Stimulated activated CD4-positive, alpha-beta T cell treated with anti-CD3 and anti-CD28 coated beads, Interleukin-1b, Interleukin-23, amount 100 ng/mL, for 4 hours (primary cell): ENCODE measurements around the gene ARHGEF10L.
"Not testable (repeated sequence)": the region's sequence is repeated elsewhere in the genome, so short reads cannot be mapped to it uniquely, and the experiment has no call there.

Experiments used
- DNase-seq, 2 donors: peaks; one replicate each; pipeline ENCODE4 v3.0.0-alpha.2; 2020; ENCODE audit warnings: low read depth in 2 of 2

ARHGEF10L gene

DNA sequence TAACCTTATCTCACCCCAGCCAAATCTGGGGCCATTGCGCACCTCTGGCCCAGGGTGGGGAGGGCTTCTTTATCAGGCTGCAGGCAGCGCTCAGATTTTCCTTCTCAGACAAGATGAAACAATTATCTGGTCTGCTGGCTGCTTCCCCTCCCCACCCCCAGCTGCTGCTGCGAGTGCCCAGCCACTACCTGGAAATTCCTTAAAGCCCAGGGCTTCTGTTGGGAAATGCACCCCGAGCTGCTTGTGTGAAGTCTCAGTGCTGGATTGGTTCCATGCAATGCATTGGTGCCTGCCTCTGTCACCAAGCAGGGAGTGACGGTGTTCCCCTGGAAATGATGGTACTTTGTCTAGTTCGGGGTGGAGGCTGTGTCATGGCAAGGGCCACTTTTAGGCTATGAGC lies 197.1 kb downstream of the ARHGEF10L start:
- no peak for DNase-seq

DNA sequence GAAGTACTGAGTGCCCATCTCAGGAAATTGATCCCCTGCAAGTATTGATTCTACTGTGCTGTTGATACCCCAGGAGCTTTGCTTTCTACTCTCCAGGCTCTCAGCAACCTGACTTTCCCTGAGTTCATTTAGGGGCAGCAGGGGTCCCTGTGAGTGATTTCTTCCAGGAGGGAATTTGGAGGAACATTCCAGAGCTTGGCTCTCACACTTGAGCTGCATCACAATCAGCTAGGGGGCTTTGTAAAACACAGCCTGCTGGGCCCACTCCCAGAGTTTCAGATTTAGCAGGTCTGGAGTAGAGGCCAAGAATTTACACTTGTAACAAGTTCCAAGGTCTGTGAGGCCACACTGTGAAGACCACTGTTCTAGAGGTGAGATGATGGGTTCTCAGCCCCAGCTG lies 199.6 kb downstream of the ARHGEF10L start:
- DNase-seq = no peak

DNA sequence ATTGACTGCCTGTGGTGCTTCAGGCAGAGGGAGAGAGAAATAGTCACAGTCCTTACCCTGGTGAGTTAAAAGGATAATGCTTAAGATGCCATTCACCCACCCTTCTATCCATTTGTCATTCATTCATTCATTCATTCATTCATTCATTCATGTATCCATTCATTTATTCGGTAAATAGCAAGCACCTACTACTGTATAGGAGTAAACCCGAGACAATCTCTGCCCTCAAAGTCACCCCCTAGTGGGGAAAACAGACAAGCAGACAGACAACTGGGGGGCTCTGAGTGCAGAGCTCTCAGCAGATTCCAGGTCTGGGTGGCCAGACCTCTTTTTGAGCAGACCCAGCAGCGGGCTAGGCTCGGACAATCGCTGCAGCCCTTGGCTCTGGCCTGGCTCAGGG lies 201.6 kb downstream of the ARHGEF10L start:
- DNase-seq = no peak

DNA sequence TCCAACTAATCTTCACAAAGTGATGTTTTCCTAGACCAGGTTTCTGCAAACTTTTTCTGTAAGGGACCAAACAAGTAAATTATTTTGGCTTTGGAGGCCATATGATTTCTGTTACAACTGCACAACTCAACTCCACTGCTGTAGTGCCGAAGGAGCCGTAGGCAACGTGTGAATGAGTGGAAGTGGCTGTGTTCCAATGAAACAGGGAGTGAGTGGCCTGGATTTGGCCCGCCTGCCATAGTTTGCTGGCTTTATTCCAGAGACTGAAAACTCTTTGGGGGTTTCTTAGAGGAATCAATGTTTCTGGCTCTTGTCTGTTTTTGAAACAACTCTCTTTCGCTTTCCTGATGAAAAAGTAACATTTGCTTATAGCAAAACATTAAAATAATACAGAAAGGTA lies 203.1 kb downstream of the ARHGEF10L start:
- no peak for DNase-seq

DNA sequence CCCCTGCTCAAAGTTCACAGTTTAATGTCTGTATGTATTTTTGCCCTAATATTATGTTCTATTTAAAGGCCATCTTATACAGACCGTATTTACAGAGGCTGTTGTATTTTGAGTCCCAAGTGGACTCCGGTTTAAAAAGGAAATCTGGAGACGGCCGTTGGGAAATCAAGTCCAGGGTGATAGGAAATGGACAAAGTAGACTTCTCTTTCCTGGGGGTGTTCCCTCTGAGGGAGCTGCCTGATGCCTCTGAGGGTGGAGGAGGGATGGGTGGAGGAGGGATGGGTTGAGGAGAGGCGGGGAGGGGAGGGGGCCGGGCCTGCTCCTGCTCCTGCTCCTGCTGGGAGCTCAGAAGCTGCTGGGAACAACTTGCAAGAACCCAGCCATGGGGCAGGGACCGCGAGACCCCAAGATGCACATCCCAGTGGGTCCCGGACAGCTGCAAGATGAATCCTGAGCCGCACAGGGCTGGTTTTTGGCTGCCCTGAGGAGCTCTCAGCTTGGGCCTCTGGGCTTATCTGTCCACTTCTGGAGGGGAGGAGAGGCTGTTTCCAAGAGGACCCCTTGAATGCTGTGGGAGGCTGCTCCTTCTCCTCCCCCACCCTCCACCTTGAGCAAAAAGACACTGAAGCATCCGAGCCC lies 203.6 kb downstream of the ARHGEF10L start:
- DNase-seq = no peak

DNA sequence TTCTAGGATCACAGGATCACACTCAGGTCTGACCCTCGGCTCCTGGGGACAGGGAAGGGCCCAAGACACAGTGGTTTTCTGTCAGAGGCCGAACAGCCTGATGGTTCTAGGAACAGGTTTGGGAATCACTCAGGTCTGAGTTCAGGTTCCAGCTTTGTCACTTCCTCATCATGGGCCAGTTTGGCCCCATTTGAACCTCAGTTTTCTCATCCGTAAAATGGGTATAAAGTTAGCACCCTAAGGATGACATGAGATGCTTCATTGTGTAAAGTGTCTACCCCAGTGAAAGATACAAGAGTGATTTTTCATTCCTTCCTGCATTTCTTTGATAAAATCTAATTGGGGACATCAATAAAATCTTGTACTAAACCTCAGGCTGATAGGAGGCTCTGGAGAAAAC lies 204.4 kb downstream of the ARHGEF10L start:
- no peak for DNase-seq

DNA sequence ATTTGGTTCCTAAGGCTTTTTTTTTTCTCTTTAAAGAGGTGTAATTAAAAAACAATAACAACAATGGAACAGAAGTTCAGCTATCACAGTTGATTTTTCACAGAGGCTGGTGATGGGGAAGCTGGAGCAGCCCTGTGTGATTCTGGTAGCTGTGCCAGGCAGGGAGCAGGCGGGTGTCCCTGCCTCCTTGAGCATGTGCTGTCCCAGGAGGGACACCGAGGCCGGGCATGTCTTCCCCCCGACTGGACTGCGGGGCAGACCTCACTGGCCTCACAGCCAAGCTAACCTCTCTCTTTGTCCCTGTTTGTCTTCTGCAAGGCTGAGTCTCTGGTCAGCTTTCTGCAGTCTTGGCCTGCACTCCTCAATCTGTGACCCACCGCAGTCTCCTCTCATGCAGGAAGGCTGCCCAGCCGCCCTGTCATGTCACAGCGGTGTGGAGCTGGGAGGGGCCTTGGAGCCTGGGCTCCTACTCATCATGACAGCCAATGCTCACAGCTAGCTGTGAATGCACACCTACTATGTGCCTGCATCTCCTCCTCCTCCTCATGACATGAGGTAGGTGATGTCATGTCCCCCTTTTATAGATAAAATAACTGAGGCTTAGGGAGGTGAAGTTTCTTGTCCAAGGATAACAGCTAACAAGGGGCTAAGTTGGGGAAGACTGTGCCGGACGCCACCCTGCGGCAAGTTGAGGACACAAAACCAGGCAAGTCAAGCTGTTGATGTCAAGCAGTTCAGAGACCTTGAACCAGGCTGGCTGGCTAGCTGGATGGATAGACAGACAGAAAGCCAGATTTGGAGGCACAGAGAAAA lies 205.4 kb downstream of the ARHGEF10L start:
- no peak for DNase-seq

DNA sequence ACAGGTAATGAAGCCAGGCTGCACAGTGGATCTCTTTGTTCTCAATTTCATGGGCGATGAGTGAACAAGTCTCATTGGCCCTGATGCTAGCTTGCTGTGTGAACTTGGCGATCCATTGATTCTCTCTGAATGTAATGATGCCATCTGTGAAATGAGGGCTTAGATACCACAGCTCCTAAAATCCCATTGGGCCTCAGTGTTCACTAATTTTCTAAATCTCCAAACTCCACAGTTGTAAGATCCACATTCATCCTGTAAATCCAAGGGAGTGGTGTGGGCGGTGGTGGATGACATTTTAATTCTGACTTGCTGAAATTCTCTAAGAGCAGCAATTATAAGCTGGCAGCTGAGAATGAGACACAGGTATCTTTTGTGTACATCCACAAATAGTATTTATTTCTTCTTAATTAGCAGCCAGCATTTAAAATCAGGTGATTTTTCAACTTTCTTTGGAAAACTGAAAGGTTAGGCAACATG lies 206.0 kb downstream of the ARHGEF10L start:
- no peak for DNase-seq

DNA sequence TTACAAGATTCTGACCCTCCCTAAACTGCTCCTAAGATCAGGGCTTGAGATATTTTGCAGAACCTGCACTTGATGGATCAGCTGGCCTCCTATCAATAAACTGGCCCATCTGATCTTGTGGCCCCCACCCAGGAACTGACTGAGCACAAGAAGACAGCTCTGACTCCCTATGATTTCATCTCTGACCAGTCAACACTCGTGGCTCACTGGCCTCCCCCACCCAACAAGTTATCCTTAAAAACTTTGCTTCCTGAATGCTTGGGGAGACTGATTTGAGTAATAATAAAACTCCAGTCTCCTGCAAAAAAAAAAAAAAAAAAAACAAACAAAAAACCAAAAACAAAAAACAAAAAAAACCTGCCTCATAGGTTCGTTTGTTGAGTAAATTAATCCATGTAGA lies 206.8 kb downstream of the ARHGEF10L start:
- DNase-seq = not testable (repeated sequence)

DNA sequence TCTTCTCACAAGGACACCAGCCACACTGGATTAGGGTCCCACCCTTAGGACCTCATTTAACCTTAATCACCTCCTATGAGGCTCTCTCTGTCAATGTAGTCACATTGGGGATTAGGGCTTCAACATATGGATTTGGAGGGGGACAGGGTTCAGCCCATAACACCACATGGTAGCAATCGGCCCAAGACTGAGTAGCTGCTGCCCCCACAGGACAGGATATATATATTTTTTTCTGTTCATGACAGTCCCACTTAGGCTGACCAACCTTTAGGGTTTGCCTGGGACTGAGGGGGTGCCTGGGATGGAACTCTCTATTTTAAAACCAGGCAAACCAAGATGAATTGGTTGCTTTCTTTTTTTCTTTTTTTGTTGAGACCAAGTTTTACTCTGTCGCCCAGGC lies 207.4 kb downstream of the ARHGEF10L start:
- DNase-seq = no peak
